Gastrocnemius medialis (tissue), 4 donors: ENCODE measurements around the gene AMPD2. TPM values are rescaled to one million over a fixed set of nuclear protein-coding genes. Genes with fewer than 3 reads are reported as not detected.

Source experiments
- ATAC-seq, 2 donors: fragments of 150-250 bp; one replicate each; pipeline ENCODE4 v1.9.1; 2016
- DNase-seq, 2 donors: peaks; one replicate each; pipeline ENCODE4 v3.0.0-alpha.2; 2019
- H3K27ac ChIP-seq, 4 donors: fragments of 200-600 bp; sonication (generic); 1 replicate in 1 of 4; 2 replicates in 3 of 4; pipeline ENCODE4 v1.5.1; 2016 to 2018; ENCODE audit warnings: mild to moderate bottlenecking in 2 of 4, moderate library complexity in 1 of 4
- H3K27me3 ChIP-seq, 3 donors: fragments of 200-600 bp; sonication (generic) in 2 of 3; 1 replicate in 1 of 3; 2 replicates in 2 of 3; pipeline versions ENCODE4 v1.5.1 to v1.6.0; 2016 to 2019; ENCODE audit warnings: mild to moderate bottlenecking in 1 of 3, moderate library complexity in 1 of 3
- H3K36me3 ChIP-seq, 2 donors: fragments of 200-600 bp; sonication (generic) in 1 of 2; one replicate each; pipeline ENCODE4 v1.5.1; 2017 to 2018
- H3K4me1 ChIP-seq, 2 donors: fragments of 200-600 bp; sonication (generic) in 1 of 2; one replicate each; pipeline ENCODE4 v1.5.1; 2016 to 2017; ENCODE audit warnings: mild to moderate bottlenecking in 2 of 2
- H3K4me3 ChIP-seq, 4 donors: fragments of 200-600 bp; sonication (generic) in 3 of 4; 1 replicate in 1 of 4; 2 replicates in 3 of 4; pipeline ENCODE4 v1.5.1; 2016 to 2019; ENCODE audit warnings: mild to moderate bottlenecking in 2 of 4
- H3K9me3 ChIP-seq, 3 donors: fragments of 200-600 bp; sonication (generic) in 2 of 3; 1 replicate in 1 of 3; 2 replicates in 2 of 3; pipeline ENCODE4 v1.5.1; 2016 to 2019
- CTCF ChIP-seq, 5 experiments: fragments of 450-650 bp in 3 of 5; fragments of 200-600 bp in 2 of 5; sonication (generic) in 2 of 5; IDR thresholded peaks in 4 of 5; conservative IDR thresholded peaks in 1 of 5; 1 replicate in 4 of 5; 2 replicates in 1 of 5; pipeline ENCODE4 v1.5.1; 2016 to 2019; ENCODE audit warnings: antibody characterized with exemption in 5 of 5, mild to moderate bottlenecking in 3 of 5, moderate library complexity in 3 of 5
- POLR2A ChIP-seq, 2 donors: fragments of 450-650 bp; IDR thresholded peaks; one replicate each; pipeline ENCODE4 v1.6.1; 2017; ENCODE audit warnings: antibody characterized with exemption in 2 of 2, mild to moderate bottlenecking in 2 of 2, moderate library complexity in 2 of 2
- in situ Hi-C, 4 donors: fragments of 200-750 bp; cut with MboI; loops; one replicate each; pipeline versions ENCODE4 v1.15.0 to v1.8.0; 2017; ENCODE audit warnings: low sequenced_read_pairs in 4 of 4
- intact Hi-C: fragments of 100-400 bp; cut with DNase I; formaldehyde crosslinking; loops from one replicate; pipeline ENCODE4 v1.15.1; 2023; ENCODE audit warnings: low total_unique reads
- total RNA-seq, 4 donors: library from RNA; depleted of rRNA; stranded (reverse); fragments of >200 nt; gene quantifications; one replicate each; pipeline versions ENCODE4 v1.1.0 to v1.2.3, GENCODE V29; 2016

The AMPD2 gene
- total RNA-seq, 4 donors from 2014 or later: 5.3 to 19.4 (median 10.4) TPM

DNA sequence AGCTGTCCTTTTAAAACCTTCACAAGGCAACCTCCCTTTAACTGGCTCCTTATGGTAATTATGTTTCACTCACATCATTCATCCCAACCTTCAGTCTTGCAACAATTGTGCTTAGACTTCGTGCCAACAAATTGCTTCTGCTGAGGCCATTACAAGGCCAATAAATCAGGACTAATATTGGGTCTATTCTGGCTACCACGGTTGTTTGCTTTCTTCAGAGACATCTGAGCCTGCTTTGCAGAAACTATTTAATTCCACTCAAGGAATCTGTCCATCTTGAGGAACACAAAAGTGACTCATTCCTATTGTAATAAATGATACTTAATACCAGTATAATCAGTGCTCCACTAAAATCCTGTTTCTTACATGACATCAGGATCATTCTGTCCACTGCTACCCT lies 33.7 kb downstream of the AMPD2 start:
- ATAC-seq: no peak
- intact Hi-C loops (no loop called here), in situ Hi-C loops (loop anchor here in 3 of 4 donors (10.0 kb wide), 1 partner anchor 109 kb away; the partner anchor contains the start of gene GNAI3 (in 3 of the 3))

DNA sequence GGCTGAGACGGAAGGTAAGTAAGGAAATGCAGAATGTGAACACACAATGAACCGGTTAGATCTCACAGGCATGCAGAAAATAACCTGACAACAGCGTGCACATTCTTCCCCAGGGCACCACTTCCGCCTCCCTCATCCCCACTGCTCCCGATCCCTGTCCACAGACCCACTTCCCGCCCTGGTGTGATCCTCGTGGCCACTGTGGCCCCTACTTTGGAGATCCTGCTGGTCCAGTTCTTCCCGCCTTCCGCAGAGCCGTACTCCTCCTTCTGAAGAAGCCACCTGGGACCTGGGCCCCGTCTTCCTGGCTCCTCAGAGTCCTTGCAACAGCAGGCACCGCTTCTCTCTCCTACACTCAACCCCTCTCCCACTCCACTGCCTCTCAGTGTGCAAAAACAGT lies 34.9 kb downstream of the AMPD2 start:
- H3K36me3 ChIP-seq: no peaks in the 10 kb centered on the region
- H3K27me3 ChIP-seq: no peaks in the 10 kb centered on the region
- no peaks in the 10 kb centered on the region for H3K9me3 ChIP-seq
- intact Hi-C loops (no loop called here), in situ Hi-C loops (loop anchor here in 3 of 4 donors (10.0 kb wide), 1 partner anchor 110 kb away; the partner anchor contains the start of gene GNAI3 (in 3 of the 3))
- H3K27ac ChIP-seq: peak overlapping the region in 3 of 4 donors; percentile 87 to 95 (median 90)
- no peak overlapping the region for H3K4me3 ChIP-seq
- peaks cover 14% of the 10 kb centered on the region in 2 donors for H3K4me1 ChIP-seq
- no peak for TF ChIP-seq POLR2A (IDR thresholded peaks at IDR 0.05)
- no peak for TF ChIP-seq CTCF (IDR thresholded peaks at IDR 0.05 in 4 of 5, conservative IDR thresholded peaks at IDR 0.05 in 1 of 5)
- ATAC-seq: no peak
- no peak for DNase-seq

More for the DNA sequence above, 33.7 kb downstream of the AMPD2 start:
- peaks cover 14% of the 10 kb centered on the region in 2 donors for H3K4me1 ChIP-seq
- H3K4me3 ChIP-seq: no peak overlapping the region
- H3K36me3 ChIP-seq: no peaks in the 10 kb centered on the region
- DNase-seq: no peak
- no peak overlapping the region for H3K27ac ChIP-seq
- no peaks in the 10 kb centered on the region for H3K9me3 ChIP-seq
- no peaks in the 10 kb centered on the region for H3K27me3 ChIP-seq
- no peak for TF ChIP-seq CTCF (IDR thresholded peaks at IDR 0.05 in 4 of 5, conservative IDR thresholded peaks at IDR 0.05 in 1 of 5)
- TF ChIP-seq POLR2A (IDR thresholded peaks at IDR 0.05): no peak

DNA sequence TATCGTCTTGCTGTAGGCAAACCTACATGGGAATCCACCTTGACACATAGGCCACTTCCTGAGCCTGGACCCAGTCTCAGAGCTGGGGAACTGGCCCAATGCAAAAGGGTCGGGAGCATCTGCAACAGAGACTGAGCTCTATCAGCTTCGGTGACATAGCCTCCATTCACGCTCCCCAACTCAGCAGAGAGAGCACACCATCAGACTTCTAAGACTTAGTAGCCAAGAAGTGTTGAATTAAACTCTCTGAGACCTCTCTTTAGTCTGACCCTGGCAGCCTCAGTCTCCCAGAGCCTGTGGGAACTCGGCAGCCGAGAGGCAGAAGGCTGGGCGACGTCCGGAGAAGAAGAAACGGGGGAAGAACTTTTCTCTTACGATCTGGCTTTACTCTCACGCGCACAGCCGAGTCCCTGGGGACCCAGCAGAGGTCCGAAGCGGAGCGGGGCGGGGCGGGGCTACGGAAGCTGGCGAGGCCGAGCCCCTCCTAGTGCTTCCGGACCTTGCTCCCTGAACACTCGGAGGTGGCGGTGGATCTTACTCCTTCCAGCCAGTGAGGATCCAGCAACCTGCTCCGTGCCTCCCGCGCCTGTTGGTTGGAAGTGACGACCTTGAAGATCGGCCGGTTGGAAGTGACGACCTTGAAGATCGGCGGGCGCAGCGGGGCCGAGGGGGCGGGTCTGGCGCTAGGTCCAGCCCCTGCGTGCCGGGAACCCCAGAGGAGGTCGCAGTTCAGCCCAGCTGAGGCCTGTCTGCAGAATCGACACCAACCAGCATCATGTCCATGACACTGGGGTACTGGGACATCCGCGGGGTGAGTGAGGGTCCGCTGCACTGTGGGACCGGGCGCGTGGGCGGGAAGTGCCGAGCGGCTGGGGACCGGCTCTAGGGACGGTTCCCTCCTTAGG lies 36.2 kb downstream of the AMPD2 start, which contains the start of gene GSTM4:
Gene GSTM4 (plus strand): TSS at position 485 of the 905 bp plus-strand sequence. CDS start 291 bp downstream, at position 776.
- intact Hi-C loops: no loop called here
- H3K9me3 ChIP-seq: no peaks in the 10 kb centered on the region
- H3K27me3 ChIP-seq: no peaks in the 10 kb centered on the region
- H3K4me3 ChIP-seq: peak within 1 kb of the TSS; percentile 54 to 93 (median 84)
- in situ Hi-C loops: loop anchor here in 3 of 4 donors (10.0 kb wide), 1 partner anchor 111 kb away; the partner anchor contains the start of gene GNAI3 (in 3 of the 3)
- H3K36me3 ChIP-seq: peaks cover 0 to 2% of the 10 kb centered on the region in 2 donors
- H3K27ac ChIP-seq: peak within 1 kb of the TSS; percentile 86 to 95 (median 88)
- DNase-seq (peak; percentile 68 to 83), ATAC-seq (peak; percentile 91 to 94)
- TF ChIP-seq POLR2A (IDR thresholded peaks at IDR 0.05) (peak; percentile 28 to 47), CTCF (IDR thresholded peaks at IDR 0.05 in 4 of 5, conservative IDR thresholded peaks at IDR 0.05 in 1 of 5) (peak in 2 of 5 experiments; percentile 9 to 30)
- H3K4me1 ChIP-seq: peaks cover 14% of the 10 kb centered on the region in 2 donors

- ATAC-seq: no peak
Measured at GRCh38 chr1:109657395-109657794, 37.8 kb downstream of the AMPD2 start.

More at GRCh38 chr1:109657395-109657794, 37.8 kb downstream of the AMPD2 start:
- Histone ChIP-seq H3K27ac (peak overlapping the region in 1 of 4 donors; percentile 90), H3K36me3 (peaks cover 0 to 2% of the 10 kb centered on the region in 2 donors), H3K9me3 (no peaks in the 10 kb centered on the region), H3K27me3 (no peaks in the 10 kb centered on the region), H3K4me3 (no peak overlapping the region), H3K4me1 (peaks cover 14% of the 10 kb centered on the region in 2 donors)
- TF ChIP-seq POLR2A (IDR thresholded peaks at IDR 0.05) (no peak), CTCF (IDR thresholded peaks at IDR 0.05 in 4 of 5, conservative IDR thresholded peaks at IDR 0.05 in 1 of 5) (no peak)
- intact Hi-C loops (no loop called here), in situ Hi-C loops (loop anchor here in 3 of 4 donors (10.0 kb wide), 1 partner anchor 113 kb away; the partner anchor contains the start of gene GNAI3 (in 3 of the 3))
- no peak for DNase-seq
